HCT116 (cell line): ENCODE results near the gene PGAM5.

Experiments
- ATF3 ChIP-seq: IDR thresholded peaks from 2 replicates; pipeline ENCODE4 v1.6.1; 2012
- CEBPB ChIP-seq: IDR thresholded peaks from 2 replicates; pipeline ENCODE4 v1.6.1; 2012; ENCODE audit warnings: low read depth
- EZH2 ChIP-seq: fragments of 200-600 bp; sonication (generic); IDR thresholded peaks from 2 replicates; pipeline ENCODE4 v1.6.1; 2017; ENCODE audit warnings: antibody characterized with exemption, mixed run types
- EZH2phosphoT487 ChIP-seq: fragments of 200-600 bp; IDR thresholded peaks from 2 replicates; pipeline ENCODE4 v1.6.1; 2018; ENCODE audit warnings: antibody characterized with exemption, borderline replicate concordance
- POLR2A ChIP-seq: IDR thresholded peaks from 2 replicates; pipeline ENCODE4 v1.7.0; 2011; ENCODE audit warnings: borderline replicate concordance; ENCODE audit not compliant: insufficient read depth, insufficient read length; ENCODE audit errors: extremely low read depth
- REST ChIP-seq: IDR thresholded peaks from 2 replicates; pipeline ENCODE4 v1.6.1; 2012; ENCODE audit warnings: low read depth
- SIN3A ChIP-seq: IDR thresholded peaks from 2 replicates; pipeline ENCODE4 v1.6.1; 2012; ENCODE audit warnings: low read depth
- YY1 ChIP-seq: IDR thresholded peaks from 2 replicates; pipeline ENCODE4 v1.6.1; 2011; ENCODE audit warnings: low read length, low read depth, moderate library complexity, mild to moderate bottlenecking; ENCODE audit not compliant: insufficient replicate concordance; ENCODE audit errors: extremely low read depth
- TF ChIP-seq, protein P1 (sequence below), 3 experiments: fragments of 200-600 bp in 1 of 3; sonication (generic) in 1 of 3; IDR thresholded peaks in 2 of 3; conservative IDR thresholded peaks in 1 of 3; 2 replicates each; pipeline ENCODE4 v1.5.1; 2012 to 2017; ENCODE audit warnings: low read depth in 2 of 3, low read length in 2 of 3, antibody characterized with exemption in 1 of 3, borderline replicate concordance in 1 of 3, control low read depth in 1 of 3, mild to moderate bottlenecking in 1 of 3, mixed read lengths in 1 of 3, mixed run types in 1 of 3, moderate library complexity in 1 of 3; ENCODE audit not compliant: insufficient read depth in 1 of 3

GRCh38 chr12:132717531-132718387 lies 7.1 kb downstream of the PGAM5 start:
- TF ChIP-seq REST, result no peak
- TF ChIP-seq, protein P1, sequence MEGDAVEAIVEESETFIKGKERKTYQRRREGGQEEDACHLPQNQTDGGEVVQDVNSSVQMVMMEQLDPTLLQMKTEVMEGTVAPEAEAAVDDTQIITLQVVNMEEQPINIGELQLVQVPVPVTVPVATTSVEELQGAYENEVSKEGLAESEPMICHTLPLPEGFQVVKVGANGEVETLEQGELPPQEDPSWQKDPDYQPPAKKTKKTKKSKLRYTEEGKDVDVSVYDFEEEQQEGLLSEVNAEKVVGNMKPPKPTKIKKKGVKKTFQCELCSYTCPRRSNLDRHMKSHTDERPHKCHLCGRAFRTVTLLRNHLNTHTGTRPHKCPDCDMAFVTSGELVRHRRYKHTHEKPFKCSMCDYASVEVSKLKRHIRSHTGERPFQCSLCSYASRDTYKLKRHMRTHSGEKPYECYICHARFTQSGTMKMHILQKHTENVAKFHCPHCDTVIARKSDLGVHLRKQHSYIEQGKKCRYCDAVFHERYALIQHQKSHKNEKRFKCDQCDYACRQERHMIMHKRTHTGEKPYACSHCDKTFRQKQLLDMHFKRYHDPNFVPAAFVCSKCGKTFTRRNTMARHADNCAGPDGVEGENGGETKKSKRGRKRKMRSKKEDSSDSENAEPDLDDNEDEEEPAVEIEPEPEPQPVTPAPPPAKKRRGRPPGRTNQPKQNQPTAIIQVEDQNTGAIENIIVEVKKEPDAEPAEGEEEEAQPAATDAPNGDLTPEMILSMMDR (IDR thresholded peaks at IDR 0.05 in 2 of 3, conservative IDR thresholded peaks at IDR 0.05 in 1 of 3; ENCODE audit: borderline replicate concordance in 1 of 3, insufficient read depth in 1 of 3, low read depth in 2 of 3, low read length in 2 of 3), result no peak
- no peak for TF ChIP-seq POLR2A
- TF ChIP-seq YY1, result no peak
- no peak for TF ChIP-seq EZH2phosphoT487
- TF ChIP-seq EZH2, result no peak
- no peak for TF ChIP-seq ATF3
- no peak for TF ChIP-seq CEBPB
- no peak for TF ChIP-seq SIN3A
